Activated T-helper 1 cell treated with Interleukin-2 at 50 U/mL for 16 hours (primary cell): ENCODE data around the gene SUN2.

Experiments used
- DNase-seq: peaks from one replicate; pipeline ENCODE4 v3.0.0-alpha.2; 2020; ENCODE audit warnings: low read depth

SUN2 gene

DNA sequence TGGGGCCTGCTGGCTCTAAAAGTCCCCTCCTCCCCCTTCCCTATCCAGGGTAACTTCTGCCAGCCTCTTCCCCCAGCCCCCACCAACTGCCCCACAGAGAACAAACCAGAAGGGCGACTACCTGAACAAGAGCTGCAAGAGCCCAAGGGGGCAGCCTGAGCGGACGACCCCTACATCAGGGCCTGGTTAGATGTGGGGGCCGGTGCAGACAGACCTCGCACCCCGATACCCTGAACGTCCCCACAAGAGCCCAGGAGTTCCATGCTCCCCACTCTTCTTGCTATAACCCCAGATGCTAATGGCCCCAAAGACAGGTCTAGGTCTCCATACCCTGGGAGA lies 20.7 kb downstream of the SUN2 start:
- DNase-seq = no peak

DNA sequence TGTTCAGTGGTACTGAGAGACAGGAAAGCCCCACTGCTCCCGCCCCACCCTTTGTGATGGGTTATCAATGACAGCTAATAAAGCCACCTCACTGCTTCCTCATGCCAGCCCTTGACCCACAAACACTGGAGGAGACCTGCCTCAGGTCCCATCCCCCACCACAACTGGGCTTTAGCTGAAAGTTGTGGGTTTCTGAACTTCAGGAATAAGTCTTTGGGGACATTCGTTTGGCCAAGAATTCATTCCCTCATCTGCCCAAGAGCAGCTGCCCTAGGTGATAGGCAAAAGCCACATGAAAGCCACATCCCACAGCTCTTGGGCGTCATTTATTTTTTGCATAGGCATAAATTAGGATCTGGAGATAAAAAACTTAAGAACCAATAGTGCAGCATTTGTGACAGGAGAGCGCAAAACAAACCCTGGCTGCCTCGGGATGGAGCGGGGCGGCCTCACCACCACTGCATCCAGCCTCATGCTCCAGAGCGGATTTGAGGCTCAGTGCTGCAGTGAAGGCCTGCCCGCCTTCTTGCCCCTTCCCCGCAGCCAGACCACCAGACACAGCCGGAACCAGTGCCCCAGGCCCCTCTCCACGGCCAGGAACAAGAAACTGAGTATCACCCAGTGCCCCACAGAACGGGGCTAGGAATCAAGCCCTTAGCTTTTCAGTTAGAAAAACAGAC lies 21.2 kb downstream of the SUN2 start:
- DNase-seq = no peak

DNA sequence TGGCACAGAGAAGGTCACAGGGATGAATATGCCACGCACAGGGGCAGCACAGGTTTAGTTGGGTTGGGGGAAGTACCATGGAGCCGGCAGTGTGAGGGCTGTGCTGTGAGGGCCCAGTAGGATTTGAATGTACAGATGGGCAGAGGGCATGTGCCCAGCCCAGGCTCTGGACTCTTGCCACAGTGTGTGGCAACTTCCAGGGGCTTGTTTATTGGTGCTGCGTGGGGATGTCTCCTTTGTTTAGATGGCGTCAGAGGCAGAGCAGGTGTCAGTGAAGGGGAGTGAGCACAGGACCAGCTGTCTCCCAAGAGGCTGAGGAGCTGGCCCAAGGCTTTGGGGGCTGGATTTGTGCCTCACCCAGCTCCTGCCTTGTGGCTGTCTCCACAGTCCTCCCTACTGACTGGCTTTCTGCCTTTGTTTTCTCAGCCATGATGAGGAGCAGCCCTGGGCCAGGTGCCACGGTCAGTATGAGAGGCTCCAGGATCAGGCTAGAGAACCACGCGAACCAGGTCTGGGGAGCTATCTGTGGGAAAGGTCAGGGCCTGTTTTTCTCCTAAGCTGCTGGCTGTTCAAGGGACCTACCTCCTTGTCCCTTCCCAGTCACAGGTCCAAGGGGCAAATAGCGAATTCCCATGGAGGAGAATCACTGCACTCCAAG lies 21.9 kb downstream of the SUN2 start:
- DNase-seq = no peak

DNA sequence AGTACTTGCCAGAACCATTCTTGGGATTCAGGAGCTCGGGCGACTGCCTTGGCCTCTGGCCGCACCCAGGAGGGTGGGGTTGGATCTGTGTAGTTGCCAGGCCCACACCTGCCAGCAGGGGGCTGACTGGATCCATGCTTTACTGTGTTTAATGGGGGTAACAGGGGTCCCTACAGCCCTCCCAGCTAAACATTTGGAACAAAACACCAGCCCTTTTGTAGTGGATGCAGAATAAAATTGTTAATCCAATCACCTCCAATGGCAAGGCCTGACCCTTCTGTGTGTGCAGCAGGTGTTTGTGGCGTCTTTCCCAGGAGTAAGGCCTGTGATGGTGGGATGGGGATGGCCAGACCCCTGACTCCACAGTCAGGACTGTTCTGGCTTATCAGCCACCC lies 22.5 kb downstream of the SUN2 start:
- no peak for DNase-seq

DNA sequence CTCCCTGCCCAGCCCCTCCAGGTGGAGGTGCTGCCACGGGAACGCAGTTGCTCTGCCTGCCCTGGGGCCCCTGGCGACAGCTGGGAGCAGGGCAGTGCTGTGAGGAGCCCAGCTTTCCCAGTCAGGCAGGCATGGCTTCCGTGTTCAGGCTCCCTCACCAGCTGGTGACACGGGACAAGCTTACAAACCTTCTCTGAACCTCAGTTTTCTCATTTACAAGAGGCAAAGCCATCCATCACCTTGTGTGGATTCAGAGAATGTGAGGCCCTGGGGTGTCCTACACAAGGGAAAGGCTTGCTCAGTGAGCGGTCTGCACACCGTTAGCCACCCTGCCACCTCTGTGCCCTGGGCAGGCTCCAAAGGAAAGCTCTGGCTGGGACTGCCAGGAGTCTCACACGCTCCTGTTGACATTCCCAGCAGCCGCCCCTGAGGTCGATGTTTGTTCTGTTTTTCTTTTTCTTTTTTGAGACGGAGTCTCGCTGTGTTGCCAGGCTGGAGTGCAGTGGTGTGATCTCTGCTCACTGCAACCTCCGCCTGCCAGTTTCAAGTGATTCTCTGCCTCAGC lies 23.5 kb downstream of the SUN2 start:
- DNase-seq = no peak

DNA sequence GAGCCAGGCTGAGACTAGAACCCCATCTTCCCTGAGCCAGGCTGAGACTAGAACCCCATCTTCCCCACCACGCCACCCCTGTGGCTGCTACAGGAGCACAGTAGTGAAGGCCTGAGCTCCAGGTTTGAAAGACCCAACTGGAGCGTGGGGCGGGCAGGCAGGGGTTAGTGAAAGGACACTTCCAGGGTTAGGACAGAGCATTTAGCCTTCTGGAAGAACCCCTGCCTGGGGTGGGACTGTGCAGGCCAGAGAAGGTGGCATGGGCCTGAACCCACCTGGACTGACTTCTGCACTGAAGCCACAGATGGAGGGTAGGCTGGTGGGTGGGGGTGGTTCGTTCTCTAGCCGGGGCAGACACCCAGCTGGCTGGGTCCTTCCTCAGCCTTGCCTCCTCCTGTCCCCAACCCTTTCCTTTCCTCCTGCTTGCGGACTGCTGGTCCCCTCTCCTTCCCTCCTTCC lies 24.1 kb downstream of the SUN2 start:
- no peak for DNase-seq

DNA sequence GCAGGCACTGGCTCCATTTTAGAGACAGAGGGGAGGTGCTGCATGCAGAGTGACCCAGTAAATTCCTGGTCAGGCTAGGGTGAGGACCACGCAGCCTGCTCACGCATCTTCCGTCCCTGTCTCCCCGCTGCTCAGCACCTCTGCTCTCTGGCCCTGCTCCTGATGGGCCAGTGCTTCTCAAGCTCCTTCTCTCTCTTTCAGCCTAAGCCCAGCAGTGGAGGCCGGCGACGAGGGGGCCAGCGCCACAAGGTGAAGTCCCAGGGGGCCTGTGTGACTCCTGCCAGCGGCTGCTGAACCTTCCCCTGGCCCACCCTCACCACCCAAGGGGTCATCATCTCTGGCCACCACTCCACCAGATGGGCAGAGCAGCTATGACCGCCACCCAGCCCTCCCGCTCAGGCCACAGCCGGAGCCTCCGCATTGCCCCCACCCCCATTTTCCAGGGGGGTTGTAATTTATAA lies 25.4 kb downstream of the SUN2 start:
- DNase-seq = no peak

DNA sequence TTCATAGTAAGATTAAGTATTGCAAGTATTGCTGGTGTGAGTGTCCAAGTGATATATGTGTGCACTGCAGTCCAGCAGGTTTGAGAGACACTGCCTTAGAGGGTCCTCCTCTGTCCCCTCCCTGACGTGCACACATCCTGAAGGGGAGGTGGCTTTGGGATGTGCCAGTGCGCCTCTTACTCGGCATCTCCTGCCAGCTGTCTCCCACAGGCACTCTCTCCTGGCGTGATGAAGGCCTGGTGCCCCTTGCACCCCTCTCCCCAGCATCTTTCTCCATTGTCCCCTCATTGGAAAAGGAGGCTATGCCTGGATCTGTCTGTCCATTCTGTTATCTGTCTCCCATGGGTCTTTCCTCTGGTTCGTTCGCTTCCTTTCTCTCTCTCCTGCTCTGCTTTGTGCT lies 25.9 kb downstream of the SUN2 start:
- no peak for DNase-seq

DNA sequence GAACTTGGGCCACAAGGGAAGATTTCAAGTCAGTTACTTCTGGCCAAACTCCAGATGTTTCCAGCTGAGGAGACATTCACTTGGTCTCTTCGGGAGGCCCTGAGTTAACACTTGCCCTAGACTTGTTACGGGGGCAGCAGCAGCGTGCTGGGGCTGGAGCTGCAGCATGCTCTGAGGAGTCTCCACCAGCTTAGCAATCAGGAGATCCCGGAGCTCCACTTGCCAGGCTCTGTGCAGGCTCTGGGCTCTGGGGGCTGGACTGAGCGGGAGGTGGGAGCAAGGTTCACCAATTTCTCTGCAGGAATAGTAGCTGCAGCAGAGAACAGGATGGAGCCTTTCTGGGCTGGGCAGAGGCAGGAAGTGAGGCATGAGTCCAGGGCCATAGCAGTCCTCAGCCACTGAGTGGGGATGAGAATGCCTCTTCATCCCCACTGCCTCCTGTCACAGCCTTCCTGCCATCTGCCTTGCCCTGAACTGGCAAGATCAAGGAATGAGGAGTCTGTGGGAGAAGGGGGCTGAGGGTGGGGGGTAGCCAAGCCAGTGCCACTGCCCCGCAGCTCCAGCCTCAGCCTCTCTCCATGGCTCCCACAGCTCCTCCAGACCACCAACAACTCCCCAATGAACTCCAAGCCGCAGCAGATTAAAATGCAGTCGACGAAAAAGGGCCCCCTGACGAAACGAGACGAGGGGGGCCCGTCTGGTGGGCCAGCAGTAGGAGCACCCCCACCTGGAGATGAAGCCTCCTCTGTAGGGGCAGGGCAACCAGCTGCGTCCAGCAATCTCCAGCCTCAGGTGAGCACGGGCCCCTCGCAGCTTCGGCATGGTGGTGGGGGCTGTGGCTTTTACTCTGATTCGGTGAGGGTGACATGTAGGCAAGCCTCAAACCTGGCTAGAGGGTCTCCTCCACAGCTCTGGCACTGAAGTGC lies 26.7 kb downstream of the SUN2 start:
- no peak for DNase-seq

DNA sequence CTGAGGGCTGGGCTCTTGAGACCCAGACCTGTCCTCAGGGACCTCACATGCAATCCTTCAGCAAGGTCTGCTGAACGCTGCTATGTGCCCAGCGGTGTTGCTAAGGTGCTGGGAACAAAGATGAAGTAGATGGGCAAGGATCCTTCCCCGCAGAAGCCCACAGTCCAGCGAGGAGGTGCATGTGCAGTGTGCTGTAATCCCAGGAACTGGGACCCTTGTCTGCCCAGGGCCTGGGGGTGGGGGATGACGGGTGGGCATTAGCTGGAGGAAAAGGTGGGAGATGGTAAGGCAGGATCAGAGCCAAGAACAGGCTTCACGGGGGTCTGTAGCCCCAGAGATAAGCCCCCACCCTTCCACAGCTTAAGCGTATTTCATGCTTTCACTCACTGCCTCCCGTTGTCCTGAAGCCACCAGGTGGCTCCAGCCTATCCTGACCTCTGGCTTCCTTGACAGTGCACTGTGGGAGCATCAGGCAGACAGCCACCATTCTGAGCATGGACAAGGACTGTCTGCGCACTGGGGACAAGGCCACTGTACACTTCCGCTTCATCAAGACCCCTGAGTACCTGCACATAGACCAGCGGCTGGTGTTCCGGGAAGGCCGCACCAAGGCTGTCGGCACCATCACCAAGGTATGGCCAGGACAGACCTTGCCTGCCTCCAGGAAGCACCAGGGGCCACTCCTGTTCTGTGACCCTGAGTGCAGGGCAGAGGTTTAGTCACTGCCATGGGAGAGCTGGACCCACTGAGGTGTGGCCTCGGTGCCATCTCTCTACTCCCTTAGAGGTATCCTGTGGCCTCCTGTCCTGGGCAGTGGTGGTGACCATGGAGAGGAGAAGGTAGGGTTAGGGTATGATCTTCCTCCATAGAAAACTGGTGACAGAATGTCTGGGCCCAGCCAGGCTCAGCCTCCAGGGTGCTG lies 28.0 kb downstream of the SUN2 start:
- DNase-seq = no peak

DNA sequence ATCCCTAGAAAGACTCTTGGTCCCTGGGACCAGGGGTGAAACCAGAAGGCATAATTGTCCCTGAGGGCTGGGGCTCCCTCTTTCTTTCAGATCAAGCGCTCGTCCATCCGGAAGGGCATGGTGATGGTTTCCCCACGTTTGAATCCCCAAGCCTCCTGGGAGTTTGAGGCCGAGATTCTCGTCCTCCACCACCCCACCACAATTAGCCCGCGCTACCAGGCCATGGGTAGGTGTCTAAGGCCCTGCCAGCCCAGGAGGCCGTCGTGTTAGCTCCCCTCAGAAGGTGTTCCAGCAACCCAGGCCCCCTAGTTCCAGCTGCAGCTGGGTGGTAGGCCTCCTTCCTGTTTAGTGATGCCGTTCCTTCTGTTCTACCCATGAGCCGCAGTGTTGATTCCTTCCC lies 28.7 kb downstream of the SUN2 start:
- DNase-seq = no peak

DNA sequence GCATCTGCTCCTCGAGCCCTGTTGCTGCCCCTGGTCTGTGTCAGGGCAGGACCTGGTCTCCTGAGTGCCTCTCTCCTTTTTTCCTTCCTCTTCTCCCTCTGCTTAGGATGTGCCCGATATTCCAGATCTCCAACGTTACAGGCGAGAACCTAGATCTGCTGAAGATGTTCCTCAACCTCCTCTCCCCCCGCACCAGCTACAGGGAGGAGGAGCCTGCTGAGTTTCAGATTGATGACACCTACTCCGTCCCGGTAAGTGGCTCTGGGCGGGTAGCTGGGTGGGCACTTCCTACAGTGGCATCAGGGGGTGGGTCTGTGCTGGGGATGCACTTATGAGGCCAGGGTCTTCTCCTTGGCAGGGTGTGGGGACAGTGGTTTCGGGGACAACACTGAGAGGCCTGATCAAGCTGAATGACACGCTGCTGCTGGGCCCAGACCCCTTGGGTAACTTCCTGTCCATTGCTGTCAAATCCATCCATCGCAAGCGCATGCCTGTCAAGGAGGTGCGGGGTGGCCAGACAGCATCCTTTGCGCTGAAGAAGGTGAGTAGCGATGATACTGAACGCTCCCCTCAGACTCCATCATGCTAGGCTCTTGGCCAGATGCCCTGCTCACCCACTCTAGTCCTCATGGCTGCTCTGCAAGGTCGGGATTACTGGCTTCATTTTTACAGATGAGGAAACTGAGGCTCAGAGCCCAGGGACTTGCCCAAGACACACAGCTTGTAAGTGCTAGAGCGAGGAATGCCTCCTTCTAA lies 29.7 kb downstream of the SUN2 start:
- DNase-seq = no peak

DNA sequence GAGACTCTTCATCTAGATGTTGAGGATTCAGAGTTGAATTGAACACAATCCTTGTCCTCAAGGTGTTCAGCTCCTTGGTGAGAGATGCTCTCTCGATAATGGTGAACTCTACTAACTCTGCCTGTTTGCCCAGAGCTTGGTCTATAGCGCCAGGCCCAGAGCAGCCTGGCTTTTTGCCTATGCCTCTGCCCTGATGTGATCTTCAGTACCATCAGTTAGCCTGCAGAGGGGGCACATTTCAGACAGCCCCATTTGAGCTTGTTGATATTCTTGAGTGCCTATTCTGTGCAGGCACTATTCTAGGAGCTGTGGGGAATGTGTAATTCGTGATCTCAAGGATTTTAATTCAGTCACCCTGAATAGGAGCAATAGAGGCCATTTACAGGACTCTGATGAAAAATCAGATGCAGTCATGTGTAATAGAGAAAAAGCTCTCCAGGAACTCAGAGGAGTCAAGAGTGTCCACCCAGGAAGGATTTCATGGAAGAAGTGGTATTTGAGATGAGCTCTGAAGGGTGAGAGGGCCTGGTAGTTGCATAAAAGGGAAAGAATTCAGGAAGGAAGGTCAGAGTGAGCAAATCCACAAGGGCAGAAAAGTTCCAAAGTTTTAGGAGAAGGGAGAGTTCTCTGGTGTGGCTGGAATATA lies 30.7 kb downstream of the SUN2 start:
- DNase-seq = no peak

DNA sequence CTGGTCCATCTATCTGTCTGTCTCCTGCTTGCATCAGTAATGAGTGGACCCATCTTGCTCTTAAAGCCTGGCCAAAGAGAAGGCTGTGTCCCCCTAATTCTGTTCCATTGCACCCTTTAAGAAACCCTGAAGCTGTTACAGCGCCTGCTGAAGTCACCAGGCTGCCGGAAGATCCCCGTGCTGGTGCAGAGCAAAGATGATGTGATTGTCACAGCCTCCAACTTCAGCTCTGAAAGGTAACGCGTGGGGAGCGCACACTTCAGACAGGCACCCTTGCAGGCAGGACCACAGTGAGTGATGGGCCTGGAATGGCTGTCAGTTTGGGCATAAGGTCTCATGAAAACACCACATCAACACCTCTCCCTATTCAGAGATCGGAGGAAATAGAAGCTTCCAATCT lies 31.6 kb downstream of the SUN2 start:
- DNase-seq = no peak

DNA sequence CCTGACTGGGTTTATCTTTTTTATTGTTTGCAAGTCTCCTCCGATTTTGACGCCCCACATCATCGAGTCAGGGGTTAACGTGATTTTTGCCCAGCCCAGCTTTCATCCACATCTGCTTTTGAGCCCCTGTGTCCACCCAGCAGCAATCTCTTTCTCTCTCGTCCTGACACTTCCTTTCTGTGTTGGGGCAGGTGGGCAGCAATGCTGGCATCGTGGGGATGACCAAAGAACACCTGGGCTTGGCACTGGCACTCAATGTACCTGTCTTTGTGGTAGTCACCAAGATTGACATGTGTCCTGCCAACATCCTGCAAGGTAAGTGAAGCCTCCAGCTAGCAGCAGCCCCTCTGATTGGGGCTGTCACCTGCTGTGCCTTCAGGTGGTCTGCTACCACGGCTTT lies 34.2 kb downstream of the SUN2 start:
- no peak for DNase-seq

DNA sequence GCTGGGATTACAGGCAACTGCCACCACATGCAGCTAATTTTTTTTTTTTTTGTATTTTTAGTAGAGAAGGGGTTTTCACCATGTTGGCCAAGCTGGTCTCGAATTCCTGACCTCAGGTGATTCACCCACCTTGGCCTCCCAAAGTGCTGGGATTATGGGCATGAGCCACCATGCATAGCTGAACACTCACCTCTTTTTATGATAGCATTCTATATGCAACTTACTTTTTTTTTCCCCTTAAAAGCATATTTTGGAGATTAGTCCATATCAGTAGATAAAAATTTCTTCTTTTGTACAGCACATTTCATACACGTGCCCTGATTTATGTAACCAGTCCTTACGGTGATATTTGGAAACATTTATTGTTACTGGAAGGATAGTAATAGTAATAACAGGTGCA lies 35.4 kb downstream of the SUN2 start:
- no peak for DNase-seq

DNA sequence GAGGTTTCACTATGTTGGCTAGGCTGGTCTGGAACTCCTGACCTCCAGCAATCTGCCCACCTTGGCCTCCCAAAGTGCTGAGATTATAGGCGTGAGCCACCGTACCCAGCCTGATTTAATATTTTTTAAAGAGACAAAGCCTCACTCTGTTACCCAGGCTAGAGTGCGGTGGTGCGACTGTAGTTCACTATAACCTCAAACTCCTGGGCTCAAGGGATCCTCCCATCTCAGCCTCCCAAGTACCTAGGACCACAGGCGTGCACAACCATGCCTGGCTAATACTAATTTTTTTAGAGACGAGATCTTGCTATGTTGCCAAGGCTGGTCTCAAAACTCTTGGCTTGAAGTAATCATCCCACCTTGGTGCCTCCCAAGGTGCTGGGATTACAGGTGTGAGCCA lies 36.6 kb downstream of the SUN2 start:
- no peak for DNase-seq

DNA sequence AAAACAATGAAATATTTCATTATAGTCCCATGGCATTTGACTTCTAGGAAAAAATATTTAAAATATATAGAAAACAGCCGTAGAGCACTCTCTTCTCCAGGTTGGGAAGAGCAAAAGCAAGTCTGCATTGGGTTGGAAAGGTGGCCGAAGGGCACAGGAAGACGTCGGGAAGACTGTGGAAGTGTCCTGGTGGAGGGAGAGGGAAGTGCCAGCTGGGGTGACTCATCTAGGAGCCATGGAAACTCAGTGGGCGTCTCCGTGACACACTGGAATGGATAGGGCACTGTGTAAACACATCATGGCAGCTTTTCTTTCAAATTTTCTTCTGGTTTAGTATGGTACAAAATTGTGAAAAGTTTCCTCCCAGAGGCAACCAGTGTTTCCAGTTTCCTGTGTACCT lies 37.4 kb downstream of the SUN2 start:
- no peak for DNase-seq

DNA sequence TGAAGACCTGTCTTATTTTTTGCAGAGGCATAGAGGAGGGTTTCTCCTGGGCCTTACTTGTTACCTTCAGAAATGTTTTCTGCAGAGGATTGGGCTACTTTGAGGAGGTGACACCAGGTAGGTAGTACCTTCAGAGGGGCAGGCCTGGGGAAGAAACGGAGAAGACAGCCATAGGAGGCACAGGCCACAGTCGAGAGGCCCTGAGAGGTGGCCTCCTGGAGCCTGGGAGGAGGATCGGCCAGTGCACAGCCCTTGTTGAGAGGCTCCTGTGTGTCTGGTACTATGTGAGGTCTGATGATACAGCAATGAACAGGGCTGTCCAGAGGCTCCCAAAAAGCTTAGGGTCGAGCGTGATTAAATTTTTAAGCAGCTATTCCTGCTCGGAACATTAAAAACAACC lies 38.6 kb downstream of the SUN2 start:
- DNase-seq = no peak

DNA sequence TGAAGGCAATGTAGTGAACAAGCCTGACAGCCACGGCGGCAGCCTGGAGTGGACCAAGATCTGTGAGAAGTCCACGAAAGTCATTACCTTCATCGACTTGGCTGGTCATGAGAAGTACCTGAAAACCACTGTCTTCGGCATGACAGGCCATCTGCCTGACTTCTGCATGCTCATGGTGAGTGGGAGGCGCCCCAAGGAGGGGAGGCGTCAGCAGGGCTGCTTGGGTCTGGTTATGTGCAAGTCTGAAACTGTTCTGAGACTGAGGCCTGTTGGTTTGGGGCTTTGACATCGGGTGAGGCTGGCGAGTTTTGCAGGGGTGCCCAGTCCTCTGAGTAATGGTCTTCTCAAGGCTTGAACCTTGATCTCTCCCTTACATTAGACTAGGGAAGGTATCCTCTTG lies 39.0 kb downstream of the SUN2 start:
- no peak for DNase-seq
